ENCODE data around the gene SLC43A2.

The SLC43A2 gene

DNA sequence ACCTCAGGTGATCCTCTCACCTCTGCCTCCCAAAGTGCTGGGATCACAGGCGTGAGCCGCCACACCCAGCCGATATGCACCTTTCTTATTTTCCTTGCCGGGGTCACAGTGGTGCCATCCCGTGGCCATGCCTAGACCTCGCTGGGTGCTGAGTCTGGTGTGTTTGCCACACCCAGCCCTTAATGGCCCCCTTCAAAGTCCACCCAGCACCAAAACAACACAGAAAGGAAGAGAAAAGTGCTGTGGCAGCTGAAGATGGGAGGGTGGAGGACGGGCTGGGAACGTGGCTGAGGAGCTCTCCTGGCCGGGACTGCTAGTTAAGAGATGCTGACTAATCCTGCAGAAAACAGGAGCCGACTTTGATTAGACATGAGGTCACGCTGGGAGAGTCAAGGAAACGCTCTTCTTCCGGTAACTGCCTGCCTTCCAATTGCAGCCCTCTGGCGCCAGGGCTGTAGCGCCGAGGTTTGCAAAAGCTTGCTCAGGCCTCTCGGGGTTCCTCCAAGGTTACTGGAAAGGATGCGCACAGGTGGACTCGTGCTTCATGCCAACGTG is 10.9 kb downstream of the SLC43A2 start:
- no peaks in the 10 kb centered on the region for H3K4me1 Mint-ChIP-seq (ENCODE audit: low read depth)
- no peaks in the 10 kb centered on the region for H3K27me3 Mint-ChIP-seq (ENCODE audit: low read depth)
- H3K36me3 Mint-ChIP-seq (ENCODE audit: low read depth), result no peaks in the 10 kb centered on the region
- no peaks in the 10 kb centered on the region for H3K9me3 Mint-ChIP-seq
- H3K4me3 Mint-ChIP-seq, result no peak overlapping the region
- H3K27ac Mint-ChIP-seq, result no peak overlapping the region

DNA sequence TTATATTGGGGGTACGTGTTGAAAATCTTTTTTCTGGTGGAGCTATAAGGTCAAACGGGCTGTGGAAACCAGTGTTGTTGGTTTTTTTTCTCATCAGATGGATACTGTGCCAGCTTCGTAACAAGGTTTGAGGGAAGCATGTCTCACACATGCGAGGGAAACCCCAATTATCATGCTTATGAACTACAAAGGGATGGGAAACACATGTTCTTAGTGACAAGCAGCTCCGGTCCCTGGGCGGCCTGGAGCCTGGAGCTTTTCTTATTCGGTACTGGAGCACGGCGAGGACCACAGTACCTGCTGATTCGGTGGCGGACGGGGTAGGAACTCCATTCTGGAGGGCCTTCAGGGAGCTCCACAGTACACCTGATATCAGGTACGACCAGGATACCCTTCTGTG is 12.5 kb downstream of the SLC43A2 start:
- no peaks in the 10 kb centered on the region for H3K36me3 Mint-ChIP-seq (ENCODE audit: low read depth)
- H3K9me3 Mint-ChIP-seq, result no peaks in the 10 kb centered on the region
- no peaks in the 10 kb centered on the region for H3K4me1 Mint-ChIP-seq (ENCODE audit: low read depth)
- no peaks in the 10 kb centered on the region for H3K27me3 Mint-ChIP-seq (ENCODE audit: low read depth)
- no peak overlapping the region for H3K27ac Mint-ChIP-seq
- H3K4me3 Mint-ChIP-seq, result no peak overlapping the region

- H3K27ac Mint-ChIP-seq, result no peak overlapping the region
- no peaks in the 10 kb centered on the region for H3K9me3 Mint-ChIP-seq
- no peaks in the 10 kb centered on the region for H3K36me3 Mint-ChIP-seq (ENCODE audit: low read depth)
- no peaks in the 10 kb centered on the region for H3K4me1 Mint-ChIP-seq (ENCODE audit: low read depth)
- H3K4me3 Mint-ChIP-seq, result no peak overlapping the region
- H3K27me3 Mint-ChIP-seq (ENCODE audit: low read depth), result no peaks in the 10 kb centered on the region
Measured at GRCh38 chr17:1612400-1612799, 16.2 kb downstream of the SLC43A2 start.

- H3K27ac Mint-ChIP-seq, result no peak overlapping the region
- no peaks in the 10 kb centered on the region for H3K27me3 Mint-ChIP-seq (ENCODE audit: low read depth)
- H3K9me3 Mint-ChIP-seq, result no peaks in the 10 kb centered on the region
- H3K36me3 Mint-ChIP-seq (ENCODE audit: low read depth), result no peaks in the 10 kb centered on the region
- H3K4me3 Mint-ChIP-seq, result no peak overlapping the region
- no peaks in the 10 kb centered on the region for H3K4me1 Mint-ChIP-seq (ENCODE audit: low read depth)
Measured at GRCh38 chr17:1611715-1612114, 16.9 kb downstream of the SLC43A2 start.

- H3K4me1 Mint-ChIP-seq (ENCODE audit: low read depth), result no peaks in the 10 kb centered on the region
- peaks cover 5% of the 10 kb centered on the region for H3K27me3 Mint-ChIP-seq (ENCODE audit: low read depth)
- no peaks in the 10 kb centered on the region for H3K9me3 Mint-ChIP-seq
- no peak overlapping the region for H3K27ac Mint-ChIP-seq
- no peak overlapping the region for H3K4me3 Mint-ChIP-seq
- no peaks in the 10 kb centered on the region for H3K36me3 Mint-ChIP-seq (ENCODE audit: low read depth)
Measured at GRCh38 chr17:1608676-1609075, 20.0 kb downstream of the SLC43A2 start.

- no peaks in the 10 kb centered on the region for H3K36me3 Mint-ChIP-seq (ENCODE audit: low read depth)
- H3K27ac Mint-ChIP-seq, result no peak overlapping the region
- H3K9me3 Mint-ChIP-seq, result no peaks in the 10 kb centered on the region
- H3K4me3 Mint-ChIP-seq, result no peak overlapping the region
- H3K4me1 Mint-ChIP-seq (ENCODE audit: low read depth), result no peaks in the 10 kb centered on the region
- peaks cover 5% of the 10 kb centered on the region for H3K27me3 Mint-ChIP-seq (ENCODE audit: low read depth)
Measured at GRCh38 chr17:1607971-1608320, 20.7 kb downstream of the SLC43A2 start.

GRCh38 chr17:1606352-1606985 is 22.2 kb downstream of the SLC43A2 start:
- Mint-ChIP-seq H3K27ac (no peak overlapping the region), H3K9me3 (peaks cover 4% of the 10 kb centered on the region)

GRCh38 chr17:1605681-1606351 is 22.8 kb downstream of the SLC43A2 start:
- H3K4me3 Mint-ChIP-seq, result no peak overlapping the region
- peaks cover 5% of the 10 kb centered on the region for H3K27me3 Mint-ChIP-seq (ENCODE audit: low read depth)
- H3K27ac Mint-ChIP-seq, result no peak overlapping the region
- H3K9me3 Mint-ChIP-seq, result peaks cover 4% of the 10 kb centered on the region
- H3K4me1 Mint-ChIP-seq (ENCODE audit: low read depth), result no peaks in the 10 kb centered on the region
- no peaks in the 10 kb centered on the region for H3K36me3 Mint-ChIP-seq (ENCODE audit: low read depth)

More at GRCh38 chr17:1606352-1606985, 22.2 kb downstream of the SLC43A2 start:
- Mint-ChIP-seq H3K4me3 (no peak overlapping the region), H3K27me3 (ENCODE audit: low read depth) (peaks cover 5% of the 10 kb centered on the region), H3K36me3 (ENCODE audit: low read depth) (no peaks in the 10 kb centered on the region), H3K4me1 (ENCODE audit: low read depth) (no peaks in the 10 kb centered on the region)

- peaks cover 5% of the 10 kb centered on the region for H3K27me3 Mint-ChIP-seq (ENCODE audit: low read depth)
- no peak overlapping the region for H3K27ac Mint-ChIP-seq
- H3K36me3 Mint-ChIP-seq (ENCODE audit: low read depth), result no peaks in the 10 kb centered on the region
- no peaks in the 10 kb centered on the region for H3K4me1 Mint-ChIP-seq (ENCODE audit: low read depth)
- peaks cover 4% of the 10 kb centered on the region for H3K9me3 Mint-ChIP-seq
- H3K4me3 Mint-ChIP-seq, result no peak overlapping the region
Measured at GRCh38 chr17:1604831-1605528, 23.7 kb downstream of the SLC43A2 start.

DNA sequence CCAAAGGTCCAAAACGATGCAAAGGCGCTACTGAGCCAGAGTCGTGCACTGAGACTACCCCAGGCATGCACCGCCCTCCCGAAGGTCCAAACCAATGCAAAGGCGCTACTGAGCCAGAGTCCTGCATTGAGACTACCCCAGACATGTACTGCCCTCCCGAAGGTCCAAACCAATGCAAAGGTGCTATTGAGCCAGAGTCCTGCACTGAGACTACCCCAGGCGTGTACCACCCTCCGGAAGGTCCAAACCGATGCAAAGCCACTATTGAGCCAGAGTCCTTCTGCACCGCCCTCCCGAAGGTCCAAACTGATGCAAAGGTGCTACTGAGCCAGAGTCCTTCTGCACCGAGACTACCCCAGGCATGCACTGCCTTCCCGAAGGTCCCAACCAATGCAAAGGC is 27.1 kb downstream of the SLC43A2 start:
- Mint-ChIP-seq H3K36me3 (ENCODE audit: low read depth) (no peaks in the 10 kb centered on the region), H3K4me3 (no peak overlapping the region), H3K9me3 (peaks cover 4% of the 10 kb centered on the region), H3K27ac (no peak overlapping the region), H3K27me3 (ENCODE audit: low read depth) (peaks cover 5% of the 10 kb centered on the region), H3K4me1 (ENCODE audit: low read depth) (no peaks in the 10 kb centered on the region)

GRCh38 chr17:1598399-1599095 is 30.1 kb downstream of the SLC43A2 start:
- H3K4me3 Mint-ChIP-seq, result no peak overlapping the region
- H3K9me3 Mint-ChIP-seq, result peaks cover 4% of the 10 kb centered on the region
- no peaks in the 10 kb centered on the region for H3K36me3 Mint-ChIP-seq (ENCODE audit: low read depth)
- no peak overlapping the region for H3K27ac Mint-ChIP-seq
- H3K27me3 Mint-ChIP-seq (ENCODE audit: low read depth), result no peaks in the 10 kb centered on the region
- no peaks in the 10 kb centered on the region for H3K4me1 Mint-ChIP-seq (ENCODE audit: low read depth)

DNA sequence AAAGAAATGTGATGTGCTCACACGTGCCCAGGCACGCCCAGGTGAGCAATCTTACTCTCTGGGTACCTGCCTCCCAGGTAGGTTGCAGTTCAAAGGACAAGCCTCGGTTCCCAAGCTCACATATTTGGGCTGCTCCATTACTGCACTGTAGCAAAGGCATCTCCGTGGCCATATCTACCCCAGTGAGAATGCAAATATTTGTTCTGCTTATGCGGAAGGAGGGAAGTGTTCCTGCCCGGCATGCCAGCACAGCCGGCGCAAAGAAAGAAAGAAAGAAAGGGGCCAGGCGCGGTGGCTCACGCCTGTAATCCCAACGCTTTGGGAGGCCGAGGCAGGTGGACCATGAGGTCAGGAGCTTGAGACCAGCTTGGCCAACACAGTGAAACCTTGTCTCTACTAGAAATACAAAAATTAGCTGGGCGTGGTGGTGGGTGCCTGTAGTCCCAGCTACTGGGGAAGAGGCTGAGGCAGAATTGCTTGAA is 30.7 kb downstream of the SLC43A2 start:
- Mint-ChIP-seq H3K27ac (no peak overlapping the region), H3K27me3 (ENCODE audit: low read depth) (no peaks in the 10 kb centered on the region), H3K4me3 (no peak overlapping the region), H3K9me3 (peaks cover 4% of the 10 kb centered on the region), H3K36me3 (ENCODE audit: low read depth) (no peaks in the 10 kb centered on the region), H3K4me1 (ENCODE audit: low read depth) (no peaks in the 10 kb centered on the region)

- Mint-ChIP-seq H3K27ac (no peak overlapping the region), H3K4me3 (no peak overlapping the region), H3K4me1 (ENCODE audit: low read depth) (peaks cover 2% of the 10 kb centered on the region), H3K36me3 (ENCODE audit: low read depth) (no peaks in the 10 kb centered on the region), H3K27me3 (ENCODE audit: low read depth) (no peaks in the 10 kb centered on the region), H3K9me3 (no peaks in the 10 kb centered on the region)
Measured at GRCh38 chr17:1593630-1593931, 35.1 kb downstream of the SLC43A2 start.

DNA sequence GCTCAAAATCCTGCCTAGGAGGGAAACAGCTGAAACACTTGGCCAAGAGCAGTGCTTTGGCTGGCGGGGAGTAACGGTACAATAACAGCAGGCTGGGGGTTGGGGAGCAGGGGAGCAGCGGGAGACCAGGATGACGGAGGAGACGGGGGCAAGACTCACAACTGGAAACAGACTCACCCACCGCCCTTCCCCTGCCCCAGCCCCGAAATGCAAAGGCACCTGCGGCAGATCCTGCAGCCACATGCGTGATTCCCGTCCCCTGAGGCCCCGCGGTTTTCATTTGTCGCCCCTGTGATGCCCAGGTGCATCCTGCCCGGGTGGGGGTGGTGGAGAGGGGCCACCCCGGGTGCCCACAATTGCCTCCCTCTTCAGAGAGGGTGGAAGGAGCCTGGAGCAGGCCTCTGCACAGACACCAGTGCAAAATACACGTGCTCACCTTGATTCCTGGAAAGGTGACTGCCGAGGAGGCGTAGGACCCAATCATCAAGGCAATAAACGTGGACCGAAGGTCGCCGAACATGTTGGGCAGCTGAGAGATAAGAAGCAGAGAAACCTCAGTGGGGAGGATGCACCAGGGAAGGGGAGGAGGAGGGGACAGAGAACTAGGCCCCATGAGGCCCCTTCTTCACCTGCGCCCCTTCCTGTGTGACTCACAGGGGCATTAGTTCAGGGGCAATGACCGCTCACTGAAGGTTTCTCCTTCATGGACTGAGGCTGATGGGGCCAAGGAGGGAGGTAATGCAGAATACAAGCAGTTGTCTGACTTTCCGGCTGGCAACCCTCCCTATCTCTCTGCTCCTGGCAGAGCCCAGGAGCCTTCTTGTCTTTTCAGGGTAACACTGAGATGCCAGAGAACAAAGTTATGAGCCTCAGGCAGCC is 35.6 kb downstream of the SLC43A2 start:
- peaks cover 2% of the 10 kb centered on the region for H3K4me1 Mint-ChIP-seq (ENCODE audit: low read depth)
- no peaks in the 10 kb centered on the region for H3K36me3 Mint-ChIP-seq (ENCODE audit: low read depth)
- H3K4me3 Mint-ChIP-seq, result no peak overlapping the region
- no peak overlapping the region for H3K27ac Mint-ChIP-seq
- no peaks in the 10 kb centered on the region for H3K27me3 Mint-ChIP-seq (ENCODE audit: low read depth)
- no peaks in the 10 kb centered on the region for H3K9me3 Mint-ChIP-seq
